Activated T-helper 1 cell treated with anti-CD3 and anti-CD28 coated beads, Interleukin-2, amount 50 U/mL, for 16 hours (primary cell): Measurements from ENCODE around the gene CAMK2B.

ENCODE experiments used
- DNase-seq, 2 donors: peaks; one replicate each; pipeline ENCODE4 v3.0.0-alpha.2; 2020; ENCODE audit warnings: low read depth in 1 of 2, low spot score in 1 of 2

Gene CAMK2B

DNA sequence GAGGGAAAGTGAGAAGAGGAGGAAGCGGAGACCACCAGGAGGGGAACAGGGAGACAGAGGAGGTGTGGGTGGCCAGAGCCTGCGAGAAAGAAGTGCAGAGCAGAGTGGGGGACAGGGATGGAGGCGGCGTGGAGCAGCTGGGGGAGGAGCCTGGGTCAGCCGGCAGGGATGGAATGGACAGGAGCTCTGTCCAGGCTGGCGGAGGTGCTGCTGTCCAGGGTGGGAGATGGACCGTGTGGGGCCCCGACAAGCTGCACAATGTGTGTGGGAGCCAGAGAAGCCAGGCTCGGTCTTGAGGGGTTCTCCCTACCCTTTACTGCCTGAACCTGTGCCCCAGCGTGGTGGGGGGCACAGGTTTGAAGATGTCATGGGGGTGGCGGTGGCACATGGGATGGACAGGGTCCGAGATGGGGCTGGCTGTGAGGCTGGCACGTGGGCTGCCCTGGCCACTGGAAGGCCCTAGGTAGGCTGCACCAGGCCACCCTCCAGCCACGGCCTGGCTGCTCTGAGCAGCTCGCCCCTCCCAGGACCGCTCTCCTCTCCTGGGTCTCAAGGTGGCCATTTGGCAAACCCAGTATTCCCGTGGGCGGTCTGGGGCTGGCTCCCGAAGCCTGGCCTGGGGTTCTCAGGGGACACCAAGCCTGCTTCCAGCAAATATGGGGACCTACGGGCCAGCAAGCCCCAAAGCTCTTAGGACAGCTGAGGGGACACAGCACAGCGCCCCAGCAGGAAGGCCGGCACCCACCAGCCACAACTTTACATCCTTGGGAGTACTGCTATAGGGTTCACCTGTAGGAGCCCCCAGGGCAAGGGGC lies 92.3 kb downstream of the CAMK2B start:
- no peak for DNase-seq

DNA sequence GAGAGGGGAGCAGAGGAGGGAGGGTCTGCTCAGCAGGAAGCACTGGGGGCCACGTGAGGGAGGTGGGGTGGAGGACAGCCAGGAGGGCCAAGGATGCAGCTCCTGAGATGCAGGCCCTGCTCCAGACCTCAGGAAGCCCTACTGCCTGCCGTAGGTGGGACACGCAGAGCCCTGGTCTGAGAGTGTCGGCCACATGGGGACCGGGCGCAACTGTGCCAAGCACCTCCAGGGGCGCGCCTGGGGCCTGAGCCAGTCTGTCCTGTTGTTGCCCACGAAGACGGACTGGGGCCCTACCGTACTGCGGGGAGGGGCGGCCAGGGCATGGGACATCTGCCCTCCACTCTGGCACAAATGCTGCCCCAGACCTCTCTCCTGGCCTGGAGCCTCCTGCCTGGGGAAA lies 93.0 kb downstream of the CAMK2B start:
- DNase-seq = no peak

DNA sequence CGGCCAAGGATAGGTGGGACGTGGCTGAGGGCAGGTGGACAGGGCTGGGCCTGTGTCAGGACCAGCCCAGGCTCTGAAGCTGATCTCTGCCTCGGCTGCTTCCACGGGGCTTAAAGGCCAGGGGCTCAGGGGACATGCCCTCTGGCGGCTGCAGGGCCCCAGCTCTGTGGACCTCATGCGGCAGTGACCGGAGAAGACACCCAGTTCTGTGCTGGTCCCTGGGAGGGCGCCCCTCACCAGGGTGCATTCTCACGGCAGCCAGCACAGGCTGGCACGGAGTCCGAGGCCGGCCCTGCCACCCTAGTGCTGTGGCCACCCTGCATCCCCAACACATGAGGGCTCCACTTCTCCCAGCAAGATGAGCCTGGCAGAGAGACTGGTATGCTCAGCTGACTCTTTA lies 94.3 kb downstream of the CAMK2B start:
- DNase-seq = no peak

DNA sequence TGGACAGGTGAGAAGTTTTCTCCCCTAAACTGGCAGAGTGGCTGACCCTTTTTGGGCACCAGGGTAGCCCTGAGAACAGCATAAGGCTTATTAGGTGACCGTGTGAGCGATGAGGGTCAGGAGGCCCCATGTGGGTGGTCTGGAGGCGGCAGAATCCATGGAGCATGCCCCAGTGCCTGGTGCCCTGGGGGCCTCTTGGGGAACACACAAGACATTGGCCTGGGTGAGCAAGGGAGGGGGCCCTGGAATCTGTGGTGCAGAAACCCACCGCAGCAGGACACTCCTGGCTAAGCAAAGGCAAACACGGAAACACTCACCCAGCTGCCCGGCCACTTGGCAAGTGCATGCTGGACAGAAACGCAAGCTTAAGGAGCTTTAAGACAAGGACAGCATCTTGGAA lies 95.1 kb downstream of the CAMK2B start:
- no peak for DNase-seq

DNA sequence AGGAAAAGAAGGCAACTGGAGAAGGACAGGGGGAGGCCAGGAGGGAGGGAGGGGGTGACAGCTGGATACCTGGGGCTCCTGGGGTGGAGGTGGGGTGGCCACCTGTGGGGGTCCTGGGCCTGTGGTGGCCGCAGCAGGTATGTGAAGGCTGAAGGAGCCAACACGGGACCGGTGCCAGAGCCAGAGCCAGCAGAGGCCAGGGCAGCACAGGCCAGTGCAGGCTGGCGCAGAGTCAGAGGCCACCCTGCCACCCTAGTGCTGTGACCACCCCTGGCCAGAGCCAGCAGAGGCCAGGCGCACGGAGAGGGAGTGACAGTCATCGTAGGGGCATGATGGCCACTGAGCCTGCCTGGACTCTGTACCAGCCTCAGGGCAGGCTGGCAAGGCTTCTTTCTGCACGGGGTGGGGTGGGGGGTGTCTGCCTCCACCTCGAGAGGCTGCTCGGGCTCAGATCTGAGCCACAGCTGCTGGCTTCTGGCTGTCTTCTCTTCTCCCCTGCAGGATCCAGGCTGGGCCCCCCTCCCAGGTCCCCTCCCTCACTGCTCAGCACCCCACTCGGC lies 95.8 kb downstream of the CAMK2B start:
- no peak for DNase-seq

DNA sequence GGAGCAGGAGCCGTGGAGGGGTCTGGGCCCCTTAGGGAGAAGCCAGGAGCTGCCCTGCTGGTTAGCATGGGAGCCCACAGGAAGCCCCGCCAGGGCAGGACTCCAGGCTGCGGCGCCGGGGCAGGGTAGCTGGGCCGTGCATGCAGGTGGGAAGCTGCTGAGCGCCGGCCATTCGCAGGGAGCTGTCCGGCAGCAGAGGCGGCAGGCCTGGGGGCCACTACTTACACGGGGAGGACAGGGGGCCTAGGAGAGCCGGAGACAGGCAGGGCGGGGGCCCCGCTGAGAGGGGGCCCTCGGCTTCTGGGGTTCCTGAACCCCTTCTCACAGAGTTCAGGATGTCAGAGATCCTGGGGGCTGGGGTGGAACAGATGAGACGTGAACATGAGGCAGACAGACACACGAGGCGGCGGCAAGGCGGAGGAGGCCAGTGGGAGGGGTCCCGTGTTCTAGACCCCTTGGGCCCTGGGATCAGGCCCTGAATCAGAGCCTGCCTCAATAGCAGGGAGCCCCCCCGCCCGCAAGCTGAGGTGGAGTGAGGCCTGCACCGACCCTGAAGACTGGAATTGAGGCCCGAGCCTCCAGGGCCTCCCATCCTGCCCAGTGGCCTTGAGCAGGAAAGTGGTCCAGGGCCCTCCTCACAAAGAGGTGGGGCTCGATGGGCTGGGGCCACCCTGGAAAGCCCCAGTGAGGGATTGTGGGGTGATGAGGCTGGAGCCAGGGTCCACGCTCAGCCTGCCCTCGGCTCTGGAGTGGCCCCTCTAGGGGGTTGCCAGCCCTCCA lies 96.6 kb downstream of the CAMK2B start:
- DNase-seq = no peak

DNA sequence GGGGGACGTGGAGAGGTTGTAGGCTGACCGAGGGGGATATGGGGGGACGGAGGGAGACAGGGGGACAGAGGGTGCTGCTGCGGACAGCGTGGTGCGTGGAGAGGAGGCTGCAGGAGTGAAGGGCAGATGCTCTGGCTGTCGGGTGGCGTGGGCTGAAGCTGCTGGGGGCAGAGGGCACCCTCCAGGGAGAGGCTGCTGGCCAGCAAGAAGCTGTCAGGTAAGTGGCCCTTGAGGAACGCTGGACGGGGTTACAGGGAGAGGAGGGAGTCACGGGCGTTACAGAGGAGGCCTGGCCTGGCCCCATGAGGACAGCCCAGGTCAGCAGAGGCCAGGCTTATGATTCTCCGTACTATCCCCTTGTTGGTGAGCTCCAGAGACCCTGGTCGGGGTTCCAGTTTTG lies 97.5 kb downstream of the CAMK2B start:
- no peak for DNase-seq

DNA sequence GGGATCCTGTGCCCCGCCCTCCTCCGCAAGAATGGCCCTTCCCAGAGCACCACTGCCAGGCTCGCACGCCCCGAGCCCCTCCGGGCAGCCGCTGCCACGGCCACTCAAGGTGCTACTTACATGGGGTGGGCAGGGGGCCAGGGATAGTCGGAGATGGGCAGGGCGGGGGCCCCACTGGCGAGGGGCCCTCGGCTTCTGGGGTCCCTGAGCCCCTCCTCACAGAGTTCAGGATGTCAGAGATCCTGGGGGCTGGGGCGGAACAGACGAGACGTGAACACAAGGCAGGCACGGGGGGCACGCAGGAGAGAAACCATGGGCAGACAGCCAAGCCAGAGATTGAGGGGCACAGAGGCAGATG lies 99.0 kb downstream of the CAMK2B start:
- no peak for DNase-seq

DNA sequence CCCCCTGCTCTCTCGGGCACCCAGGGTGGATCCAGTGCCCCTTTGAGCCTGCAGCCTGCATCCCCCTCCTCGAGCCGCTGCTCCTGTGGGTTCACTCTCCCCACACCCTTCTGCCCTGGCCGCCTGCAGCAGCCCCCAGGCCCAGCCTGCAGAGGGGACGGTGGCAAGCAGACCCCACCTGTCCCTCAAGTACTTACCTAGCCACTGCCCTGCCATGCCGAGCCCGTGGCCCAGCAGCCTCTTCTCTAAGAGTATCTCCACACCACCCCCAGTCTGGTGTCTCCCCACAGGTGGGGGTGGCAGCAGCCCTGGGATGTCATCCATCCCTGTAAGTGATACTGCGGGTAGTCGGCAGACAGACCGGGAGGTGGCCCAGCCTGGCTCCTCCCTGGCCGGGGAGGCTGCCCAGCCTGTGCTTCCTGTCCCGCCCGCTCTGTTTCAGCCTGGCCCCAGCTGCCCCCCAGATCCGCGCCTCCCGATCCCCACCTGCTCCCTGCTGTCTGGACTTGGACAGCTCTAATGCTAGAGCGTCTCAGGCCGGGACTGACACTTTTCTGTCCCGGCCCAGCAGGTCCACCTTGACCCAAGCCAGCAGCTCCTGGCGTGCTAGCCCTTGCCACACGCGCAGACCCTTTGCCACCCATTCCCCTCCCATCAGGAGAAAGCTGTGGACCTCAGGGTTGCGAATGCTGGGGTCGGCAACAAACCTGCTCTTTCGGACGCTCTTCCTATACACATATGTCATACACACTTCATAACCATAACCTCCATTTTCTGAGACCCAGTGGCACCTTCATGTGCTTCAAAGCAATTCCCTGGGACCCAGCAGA lies 99.6 kb downstream of the CAMK2B start:
- no peak for DNase-seq

DNA sequence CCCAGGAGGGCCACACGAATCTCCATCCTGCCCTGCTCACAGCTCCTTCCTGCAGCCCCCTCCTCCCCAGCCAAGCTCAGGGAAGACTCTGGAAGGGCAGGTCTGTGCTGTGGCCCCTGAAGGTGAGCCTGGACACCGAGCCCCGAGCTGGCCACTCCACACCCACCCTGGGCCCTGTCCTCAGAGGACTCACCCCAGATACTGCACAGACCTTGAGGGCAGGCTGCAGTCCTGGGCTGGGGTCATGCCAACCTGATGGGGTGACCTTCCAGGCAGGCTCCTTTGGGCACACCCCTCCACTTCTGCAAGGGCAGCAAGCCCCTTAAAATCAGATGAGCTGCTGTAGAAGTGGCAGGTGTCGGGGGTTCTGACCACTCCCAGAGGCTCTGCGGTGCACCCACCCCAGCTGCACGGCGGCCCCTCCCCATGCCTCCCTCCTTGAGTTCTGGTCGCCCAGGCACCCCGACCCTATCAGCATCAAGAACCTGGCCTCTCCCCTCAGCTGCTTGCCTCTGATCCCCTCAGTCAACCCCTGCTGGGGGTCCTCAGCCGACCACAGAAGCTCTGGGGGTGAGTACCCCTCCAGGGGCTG lies 100.3 kb downstream of the CAMK2B start:
- no peak for DNase-seq

DNA sequence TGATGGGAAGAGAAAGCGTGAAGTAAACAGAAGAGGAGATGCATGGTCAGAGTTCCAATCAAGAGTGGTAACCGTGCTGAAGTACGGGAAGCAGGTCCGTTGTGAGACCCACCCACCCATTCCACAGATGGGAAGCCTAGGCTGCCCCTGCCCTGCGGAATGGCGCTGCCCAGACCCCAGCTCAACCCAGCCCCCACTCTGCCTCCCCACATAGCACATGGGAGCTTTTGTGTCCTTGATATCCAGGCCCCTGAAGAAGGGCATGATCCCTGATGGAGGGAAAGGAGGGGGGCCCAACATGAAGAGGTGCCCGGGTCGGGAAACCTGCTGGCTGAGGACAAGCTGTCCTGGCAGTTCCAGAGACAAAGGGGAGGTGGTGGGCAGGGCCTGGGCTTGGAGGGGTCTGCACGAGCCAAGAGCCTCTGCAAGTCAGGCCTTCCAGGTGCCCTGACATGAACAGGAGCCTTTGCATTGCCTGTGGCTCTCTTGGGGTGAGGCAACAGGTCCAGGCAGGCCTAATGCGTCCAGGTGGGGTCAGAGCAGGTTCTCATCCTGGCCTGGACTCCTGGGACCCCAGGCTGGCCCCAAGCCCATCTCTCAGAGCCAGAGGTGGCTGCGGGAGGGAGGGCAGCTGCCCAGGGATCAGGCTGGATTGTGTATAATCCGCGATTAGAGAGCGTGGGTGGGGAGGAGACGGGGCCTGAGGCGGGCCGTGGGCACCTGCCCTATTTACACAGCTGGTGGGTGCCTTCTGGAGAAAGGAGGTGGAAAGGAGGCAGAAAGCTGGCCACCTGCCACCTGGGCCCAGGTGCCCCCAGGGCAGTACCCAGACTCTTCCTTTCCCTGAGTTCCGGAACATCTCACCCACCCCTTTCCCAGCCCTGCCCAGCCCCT lies 101.1 kb downstream of the CAMK2B start:
- no peak for DNase-seq

DNA sequence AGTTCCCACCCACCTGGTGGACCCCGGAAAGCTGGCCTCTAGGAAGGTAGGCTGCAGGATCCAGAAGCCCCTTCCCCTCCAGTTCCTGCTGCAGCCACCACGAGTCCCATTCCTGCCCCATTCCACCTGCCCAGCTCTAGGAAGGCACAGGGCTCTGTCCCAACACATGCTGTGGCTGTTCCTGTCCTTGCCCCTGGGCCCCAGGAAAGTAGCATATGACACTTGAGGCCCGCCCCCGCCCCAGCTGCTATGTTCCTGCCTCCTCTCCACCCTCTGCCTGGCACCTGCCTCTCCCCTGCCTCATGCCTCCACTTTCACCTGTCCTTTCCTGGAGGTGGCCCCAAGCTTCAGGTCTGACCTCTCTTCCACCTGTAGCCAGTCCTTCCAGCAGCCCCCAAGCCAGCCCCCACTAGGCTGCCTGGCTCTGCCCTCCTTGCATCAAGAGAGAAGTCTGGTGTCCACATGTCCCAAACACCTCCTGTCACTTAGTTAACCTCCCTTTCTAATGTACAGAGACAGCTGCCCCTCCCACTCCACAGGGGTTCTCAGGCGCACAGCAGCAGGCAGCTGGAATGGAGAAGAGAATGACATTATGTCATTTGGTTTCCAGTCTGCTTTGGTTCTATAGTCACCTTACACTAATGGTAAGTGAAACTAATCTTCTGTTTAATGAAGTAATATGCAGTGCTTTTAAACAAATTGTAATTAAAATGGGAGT lies 101.9 kb downstream of the CAMK2B start:
- DNase-seq = no peak

DNA sequence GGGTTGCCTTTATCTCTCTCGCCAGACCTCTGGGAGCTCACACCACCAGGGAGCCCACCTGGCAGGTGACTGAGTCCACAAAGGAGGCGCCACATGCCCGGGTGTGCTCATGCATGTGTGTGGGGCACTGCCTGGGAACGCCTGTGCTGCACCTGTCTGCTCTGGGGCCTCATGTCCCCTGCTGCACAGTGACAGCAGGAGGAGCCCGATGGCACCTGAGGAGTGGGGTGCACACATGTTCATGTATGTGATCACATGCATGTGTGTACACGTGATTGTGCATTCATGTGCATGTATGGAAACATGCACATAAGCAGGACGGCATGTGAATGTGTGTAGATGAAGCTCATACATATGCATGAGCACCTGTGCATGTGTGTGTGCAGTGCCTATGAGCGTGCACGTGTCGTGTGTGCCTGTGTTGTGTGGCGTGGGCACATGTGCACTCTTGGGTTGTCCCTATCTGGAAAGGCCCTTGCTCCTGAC lies 102.6 kb downstream of the CAMK2B start:
- no peak for DNase-seq

DNA sequence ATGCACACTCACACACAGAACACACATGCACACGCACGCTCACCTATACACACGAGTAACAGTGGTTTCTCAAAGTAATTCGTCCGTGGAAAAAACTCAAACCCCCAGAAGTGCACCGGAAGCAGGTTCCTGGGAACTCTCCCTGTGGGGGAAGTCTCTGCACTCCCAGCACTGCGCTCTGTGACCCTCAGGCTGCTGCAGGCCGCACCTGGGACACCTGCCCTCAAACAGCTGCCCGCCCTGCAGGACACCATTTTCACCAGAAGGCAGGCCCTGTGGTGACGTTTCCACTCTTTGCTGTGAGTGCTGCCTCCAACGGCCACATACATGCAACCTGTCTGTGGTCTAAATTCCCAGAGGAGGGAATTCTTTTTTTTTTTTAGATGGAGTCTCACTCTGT lies 103.3 kb downstream of the CAMK2B start:
- no peak for DNase-seq

DNA sequence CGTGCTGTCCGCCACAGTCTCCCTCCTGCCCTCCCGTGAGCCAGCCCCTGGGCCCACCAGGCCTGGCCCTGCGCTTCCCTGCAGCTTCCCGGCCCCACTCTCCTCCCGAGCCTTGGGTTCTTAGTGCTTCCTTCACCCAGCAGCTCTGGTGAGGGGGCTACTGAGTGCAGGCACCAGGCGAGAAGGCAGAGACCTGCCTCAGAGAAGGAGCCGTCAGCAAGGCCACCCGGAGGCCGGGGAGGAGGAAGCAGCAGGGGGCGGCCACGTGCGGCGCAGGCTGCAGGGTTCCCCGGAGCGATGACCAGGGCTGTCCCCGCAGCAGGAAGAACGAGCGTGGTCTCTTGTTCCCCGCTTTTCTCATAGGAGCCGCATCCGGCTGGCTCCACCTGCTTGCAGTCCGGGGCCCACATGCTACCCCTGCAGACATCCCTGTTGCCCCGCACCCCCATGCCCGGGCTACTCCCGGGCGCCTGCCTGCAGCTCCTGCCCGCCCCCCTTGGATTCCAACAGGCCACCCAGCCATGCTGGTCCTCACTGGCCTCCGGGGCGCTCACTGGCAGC lies 104.1 kb downstream of the CAMK2B start:
- no peak for DNase-seq

DNA sequence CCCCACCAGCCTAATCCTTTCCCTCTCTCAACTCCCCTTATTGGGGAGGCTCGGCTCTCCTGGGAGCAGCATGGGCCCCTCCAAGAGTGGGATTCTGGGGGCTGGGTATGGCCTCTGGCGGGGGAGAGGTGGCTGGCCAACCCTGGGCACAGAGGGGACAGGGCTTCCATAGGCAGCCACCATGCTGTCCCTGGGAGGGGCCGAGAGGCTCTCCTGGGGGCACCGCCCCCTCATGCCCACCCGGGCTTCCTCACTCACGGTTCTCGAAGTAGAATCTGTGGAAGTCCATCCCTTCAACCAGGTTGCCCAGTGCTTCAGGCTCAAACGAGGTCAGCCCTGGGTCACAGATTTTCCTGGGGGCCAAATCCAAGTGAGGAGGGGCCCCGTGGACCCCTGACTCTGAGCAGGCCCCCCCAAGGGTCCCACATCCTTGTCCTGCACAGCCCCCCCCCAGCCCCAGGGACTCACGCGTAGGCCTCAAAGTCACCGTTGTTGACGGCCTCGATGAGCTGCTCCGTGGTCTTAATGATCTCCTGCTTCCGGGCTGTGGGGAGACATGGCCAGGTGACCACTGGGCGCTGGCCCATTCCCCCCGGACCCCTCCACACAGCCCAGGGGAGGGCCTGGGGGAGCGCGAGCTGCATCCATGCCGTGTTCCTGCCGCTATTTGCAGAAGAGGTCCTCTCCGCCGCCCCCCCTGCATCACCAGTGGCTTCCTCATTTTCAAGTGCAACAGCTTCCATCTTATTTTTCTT lies 104.9 kb downstream of the CAMK2B start:
- DNase-seq = no peak

DNA sequence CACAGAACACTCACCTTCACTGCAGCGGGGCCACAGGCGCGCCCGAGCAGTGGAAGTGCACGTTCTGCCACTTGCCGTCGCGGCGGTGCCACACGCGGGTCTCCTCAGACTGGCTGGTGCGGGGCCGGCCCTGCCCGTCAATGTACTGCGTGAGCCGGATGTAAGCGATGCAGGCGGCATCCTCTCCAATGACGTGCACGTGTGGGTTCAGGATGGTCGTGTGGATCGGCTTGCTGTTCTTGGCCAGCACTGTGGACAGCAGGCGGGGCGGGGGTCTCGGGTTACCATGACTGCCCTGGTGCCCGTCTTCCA lies 105.4 kb downstream of the CAMK2B start:
- DNase-seq = no peak

DNA sequence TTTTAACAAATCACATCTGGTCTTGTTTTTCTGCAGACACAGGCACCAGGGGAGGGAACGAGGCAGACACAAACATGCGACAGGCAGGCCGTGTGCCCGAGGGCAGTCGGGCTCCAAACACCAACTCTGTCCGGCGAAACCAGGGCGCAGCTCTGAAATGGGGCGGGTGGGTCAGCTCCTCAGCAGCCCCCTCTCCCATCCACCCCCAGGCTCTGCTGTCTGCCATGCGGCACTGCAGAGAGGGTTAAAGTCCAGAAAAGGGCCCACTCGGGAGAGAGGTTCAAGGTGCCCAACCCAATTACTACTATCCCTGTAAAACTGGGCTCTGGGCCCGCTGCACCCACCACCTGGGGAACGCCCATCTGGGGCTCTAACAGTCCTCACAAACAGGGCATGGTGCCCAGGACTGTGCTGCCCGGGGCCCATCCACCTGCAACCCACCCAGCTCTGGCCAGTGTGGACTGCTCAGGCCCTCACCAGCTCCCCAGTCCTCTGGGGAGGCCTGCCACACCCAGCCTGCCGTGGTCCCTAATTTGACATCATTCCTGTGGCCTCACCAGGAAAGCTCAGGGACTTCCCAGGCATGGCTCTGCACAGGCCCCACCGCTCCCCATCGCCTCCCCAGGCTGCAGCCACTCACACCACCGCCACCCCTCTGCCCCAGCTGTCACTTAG lies 105.9 kb downstream of the CAMK2B start:
- DNase-seq = no peak
